ENCODE measurements around the gene CCDC69. TPM values are rescaled to one million over a fixed set of nuclear protein-coding genes. Genes with fewer than 3 reads are reported as not detected.
A peak's percentile ranks its signal among the peaks of the same experiment; 100 is the strongest.

The CCDC69 gene
- total RNA-seq, 1 donor from 2014 or later: 109 TPM

DNA sequence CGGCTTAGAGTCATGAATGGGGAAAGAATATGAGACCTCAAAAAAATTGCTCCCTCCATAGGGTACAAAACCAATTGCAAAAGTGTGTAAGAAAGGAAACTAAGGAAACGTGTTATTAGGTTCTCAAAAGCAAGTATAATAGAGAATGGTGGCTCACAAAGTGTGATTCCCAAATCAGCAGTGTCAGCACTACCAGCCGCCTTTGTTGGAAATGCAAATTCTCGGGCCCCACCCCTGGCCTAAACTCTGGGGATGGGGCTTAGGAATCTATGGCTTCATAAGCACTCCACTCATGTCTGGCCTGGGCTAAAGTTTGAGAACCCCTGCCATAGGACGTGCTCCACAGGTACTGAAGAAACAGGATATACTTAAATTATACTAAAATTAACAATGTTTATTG, 1.6 kb upstream of the CCDC69 start:
- intact Hi-C loops (cut with micrococcal nuclease): loop anchor here (2.0 kb wide), 1 partner anchor 15 kb away; no protein-coding TSS in a partner anchor
- Mint-ChIP-seq H3K9me3 (no peaks in the 10 kb centered on the region), H3K4me1 (peaks cover 64% of the 10 kb centered on the region), H3K4me3 (no peak overlapping the region), H3K27me3 (no peaks in the 10 kb centered on the region), H3K27ac (peak overlapping the region; percentile 93), H3K36me3 (ENCODE audit: low read depth) (peaks cover 22% of the 10 kb centered on the region)
- TF ChIP-seq, protein P1, sequence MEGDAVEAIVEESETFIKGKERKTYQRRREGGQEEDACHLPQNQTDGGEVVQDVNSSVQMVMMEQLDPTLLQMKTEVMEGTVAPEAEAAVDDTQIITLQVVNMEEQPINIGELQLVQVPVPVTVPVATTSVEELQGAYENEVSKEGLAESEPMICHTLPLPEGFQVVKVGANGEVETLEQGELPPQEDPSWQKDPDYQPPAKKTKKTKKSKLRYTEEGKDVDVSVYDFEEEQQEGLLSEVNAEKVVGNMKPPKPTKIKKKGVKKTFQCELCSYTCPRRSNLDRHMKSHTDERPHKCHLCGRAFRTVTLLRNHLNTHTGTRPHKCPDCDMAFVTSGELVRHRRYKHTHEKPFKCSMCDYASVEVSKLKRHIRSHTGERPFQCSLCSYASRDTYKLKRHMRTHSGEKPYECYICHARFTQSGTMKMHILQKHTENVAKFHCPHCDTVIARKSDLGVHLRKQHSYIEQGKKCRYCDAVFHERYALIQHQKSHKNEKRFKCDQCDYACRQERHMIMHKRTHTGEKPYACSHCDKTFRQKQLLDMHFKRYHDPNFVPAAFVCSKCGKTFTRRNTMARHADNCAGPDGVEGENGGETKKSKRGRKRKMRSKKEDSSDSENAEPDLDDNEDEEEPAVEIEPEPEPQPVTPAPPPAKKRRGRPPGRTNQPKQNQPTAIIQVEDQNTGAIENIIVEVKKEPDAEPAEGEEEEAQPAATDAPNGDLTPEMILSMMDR (IDR thresholded peaks at IDR 0.05): no peak
- ChIA-PET POLR2A (interaction anchor here (0.7 to 7.0 kb wide), 2 partner anchors 13 to 27 kb away, joined by 3 to 222 read pairs; partner anchors contain the start of gene GM2A), CTCF (interaction anchor here (0.9 to 3.2 kb wide), 2 partner anchors 11 to 13 kb away, joined by 5 to 11 read pairs; no protein-coding TSS in a partner anchor)
- no peak for DNase-seq
- ATAC-seq (ENCODE audit: low read depth): no peak

DNA sequence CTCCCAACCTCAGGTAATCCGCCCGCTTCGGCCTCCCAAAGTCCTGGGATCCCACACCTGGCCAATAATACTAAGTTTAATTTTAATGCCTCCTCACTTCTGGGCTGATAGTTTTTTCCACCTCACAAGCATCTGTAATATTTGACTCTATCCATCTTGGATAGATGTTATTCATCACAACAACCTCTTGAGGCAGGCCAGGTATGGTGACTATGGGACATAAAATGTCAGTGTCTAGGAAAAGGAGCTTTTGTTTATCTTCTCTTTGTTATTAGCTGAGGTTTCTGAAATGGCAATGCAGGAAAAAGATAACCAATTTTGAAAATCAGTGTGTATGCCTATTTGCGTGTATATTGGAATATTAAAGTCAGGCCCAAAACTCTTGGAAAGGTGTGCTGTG, 1.2 kb upstream of the CCDC69 start:
- Mint-ChIP-seq H3K27ac (peak overlapping the region; percentile 93), H3K4me1 (peaks cover 67% of the 10 kb centered on the region), H3K27me3 (no peaks in the 10 kb centered on the region), H3K9me3 (no peaks in the 10 kb centered on the region), H3K4me3 (peak overlapping the region; percentile 32), H3K36me3 (ENCODE audit: low read depth) (peaks cover 26% of the 10 kb centered on the region)
- ATAC-seq (ENCODE audit: low read depth) (no peak), DNase-seq (no peak)
- POLR2A ChIA-PET: interaction anchor here (0.7 to 7.0 kb wide), 7 partner anchors 13 to 144 kb away, joined by 3 to 222 read pairs (median 11); partner anchors contain the start of genes GM2A and TNIP1
- TF ChIP-seq, protein P1 (IDR thresholded peaks at IDR 0.05): no peak
- CTCF ChIA-PET: interaction anchor here (0.9 to 3.5 kb wide), 3 partner anchors 11 to 60 kb away, joined by 5 to 18 read pairs (median 11); no protein-coding TSS in a partner anchor
- intact Hi-C loops (cut with micrococcal nuclease): loop anchor here (2.0 kb wide), 1 partner anchor 14 kb away; no protein-coding TSS in a partner anchor

DNA sequence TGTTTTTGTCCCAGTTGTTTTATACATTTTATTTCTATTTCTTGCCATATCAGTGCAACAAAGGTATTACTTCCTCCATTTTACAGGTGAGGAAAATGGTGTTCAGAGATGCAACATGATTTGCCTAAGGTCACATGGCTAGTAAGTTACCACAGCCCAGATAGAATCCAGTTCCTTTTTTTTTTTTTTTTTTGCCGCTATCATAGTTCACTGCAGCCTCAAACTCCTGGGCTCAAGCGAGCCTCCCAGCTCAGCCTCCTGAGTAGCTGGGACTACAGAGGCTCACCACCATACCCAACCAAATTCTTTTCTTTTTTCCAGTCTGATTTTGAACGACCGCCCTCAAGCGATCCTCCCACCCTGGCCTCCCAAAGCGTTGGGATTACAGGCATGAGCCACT, 480 bp upstream of the CCDC69 start:
- peaks cover 72% of the 10 kb centered on the region for H3K4me1 Mint-ChIP-seq
- H3K27me3 Mint-ChIP-seq: no peaks in the 10 kb centered on the region
- intact Hi-C loops (cut with micrococcal nuclease): loop anchor here (1.0 to 2.0 kb wide), 4 partner anchors 10 to 28 kb away; no protein-coding TSS in a partner anchor
- TF ChIP-seq, protein P1 (IDR thresholded peaks at IDR 0.05): no peak
- H3K27ac Mint-ChIP-seq: peak overlapping the region; percentile 93
- no peaks in the 10 kb centered on the region for H3K9me3 Mint-ChIP-seq
- CTCF ChIA-PET: interaction anchor here (1.0 to 3.5 kb wide), 7 partner anchors 10 to 59 kb away, joined by 3 to 24 read pairs (median 11); no protein-coding TSS in a partner anchor
- H3K4me3 Mint-ChIP-seq: peak overlapping the region; percentile 91
- H3K36me3 Mint-ChIP-seq (ENCODE audit: low read depth): peaks cover 30% of the 10 kb centered on the region
- POLR2A ChIA-PET: interaction anchor here (0.6 to 7.0 kb wide), 24 partner anchors 10 to 353 kb away, joined by 3 to 222 read pairs (median 6); partner anchors contain the start of genes GM2A and TNIP1
- DNase-seq: no peak
- peak; percentile 54 for ATAC-seq (ENCODE audit: low read depth)

DNA sequence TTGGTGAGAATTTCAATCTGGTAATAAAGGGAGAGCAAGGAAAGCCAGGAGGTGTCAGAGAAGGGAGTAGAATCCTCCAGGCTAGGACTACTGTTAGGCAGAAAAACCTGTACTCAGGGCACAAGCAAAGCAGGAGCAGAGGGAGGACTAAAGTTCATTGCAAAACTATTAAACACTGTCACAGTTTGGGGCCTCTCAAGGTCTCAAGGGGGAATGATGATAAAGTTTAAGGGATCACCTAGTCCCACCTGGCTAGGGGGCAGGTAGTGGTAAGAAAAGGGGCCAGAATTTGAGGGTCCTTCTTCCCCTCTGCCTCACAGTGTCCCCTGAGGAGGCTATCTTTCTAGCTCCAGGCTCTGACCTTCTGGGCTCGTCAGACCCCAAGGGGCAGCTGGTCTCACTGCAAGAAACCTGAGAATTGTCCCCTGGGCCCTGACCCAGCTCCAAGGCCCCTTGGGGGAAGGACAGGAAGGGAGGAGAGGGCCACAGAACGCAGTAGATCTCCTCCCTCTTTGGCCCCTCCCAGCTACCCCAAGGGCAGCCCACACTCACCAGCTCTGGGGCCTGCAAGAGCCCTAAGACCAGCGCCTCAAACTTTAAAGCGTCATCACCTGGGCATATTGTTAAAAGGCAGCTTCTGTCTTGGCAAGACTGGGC, 974 bp downstream of the CCDC69 start:
- ATAC-seq (ENCODE audit: low read depth) (peak; percentile 59), DNase-seq (no peak)
- TF ChIP-seq, protein P1 (IDR thresholded peaks at IDR 0.05): no peak
- H3K27ac Mint-ChIP-seq: peak overlapping the region; percentile 93
- H3K9me3 Mint-ChIP-seq: no peaks in the 10 kb centered on the region
- peaks cover 77% of the 10 kb centered on the region for H3K4me1 Mint-ChIP-seq
- no peaks in the 10 kb centered on the region for H3K27me3 Mint-ChIP-seq
- H3K4me3 Mint-ChIP-seq: peak overlapping the region; percentile 91
- ChIA-PET POLR2A (interaction anchor here (0.8 to 7.0 kb wide), 19 partner anchors 11 to 774 kb away, joined by 3 to 222 read pairs (median 11); partner anchors contain the start of genes ANXA6, GM2A, RPS14 and TNIP1), CTCF (interaction anchor here (0.9 to 3.5 kb wide), 8 partner anchors 8 to 107 kb away, joined by 4 to 24 read pairs (median 11); no protein-coding TSS in a partner anchor)
- intact Hi-C loops (cut with micrococcal nuclease): loop anchor here (1.0 kb wide), 1 partner anchor 9 kb away; no protein-coding TSS in a partner anchor
- H3K36me3 Mint-ChIP-seq (ENCODE audit: low read depth): peaks cover 41% of the 10 kb centered on the region

Data from activated B cell treated with CpG ODN at 0.5 μM for 24 hours (primary cell).